ENCODE results near the gene SAMD13.

- TF ChIP-seq CTCF (IDR thresholded peaks at IDR 0.05) (no peak), POLR2A (IDR thresholded peaks at IDR 0.05) (no peak)
These were observed 34.8 kb upstream of the SAMD13 start for GRCh38 chr1:84266748-84267147.
